Upper lobe of left lung (tissue), 6 donors: Measurements from ENCODE around the gene IL16. TPM values are rescaled to one million over a fixed set of nuclear protein-coding genes. Genes with fewer than 3 reads are reported as not detected.

Source experiments
- ATAC-seq, 2 donors: fragments of 200-7000 bp; cut with Tn5 transposase; one replicate each; pipeline ENCODE4 v1.9.1; 2022; ENCODE audit warnings: mild to moderate bottlenecking in 2 of 2, moderate library complexity in 2 of 2; ENCODE audit not compliant: low FRiP score in 2 of 2
- DNase-seq, 2 donors: peaks; one replicate each; pipeline ENCODE4 v3.0.0-alpha.2; 2019 to 2020
- H3K27ac ChIP-seq, 4 donors: fragments of 200-600 bp; sonication (generic); one replicate each; pipeline ENCODE4 v1.5.1; 2016 to 2019
- H3K27me3 ChIP-seq, 4 donors: fragments of 200-600 bp; sonication (generic); one replicate each; pipeline ENCODE4 v1.5.1; 2017 to 2019
- H3K36me3 ChIP-seq, 4 donors: fragments of 200-600 bp; sonication (generic); one replicate each; pipeline ENCODE4 v1.5.1; 2016 to 2019
- H3K4me1 ChIP-seq, 4 donors: fragments of 200-600 bp; sonication (generic); one replicate each; pipeline ENCODE4 v1.5.1; 2018 to 2019
- H3K4me3 ChIP-seq, 4 donors: fragments of 200-600 bp; sonication (generic); one replicate each; pipeline ENCODE4 v1.5.1; 2017 to 2019; ENCODE audit warnings: mild to moderate bottlenecking in 2 of 4, moderate library complexity in 1 of 4
- H3K9me3 ChIP-seq, 4 donors: fragments of 200-600 bp; sonication (generic); one replicate each; pipeline ENCODE4 v1.5.1; 2018 to 2019
- EP300 ChIP-seq, 4 donors: sonication (generic); formaldehyde crosslinking; IDR thresholded peaks; one replicate each; pipeline ENCODE4 v1.5.1; 2017; ENCODE audit warnings: antibody characterized with exemption in 4 of 4, control low read depth in 2 of 4
- POLR2A ChIP-seq, 4 donors: fragments of 450-650 bp; IDR thresholded peaks; one replicate each; pipeline ENCODE4 v1.5.1; 2016 to 2017; ENCODE audit warnings: antibody characterized with exemption in 4 of 4, mild to moderate bottlenecking in 2 of 4
- POLR2AphosphoS5 ChIP-seq, 2 donors: sonication (generic); formaldehyde crosslinking; IDR thresholded peaks; one replicate each; pipeline ENCODE4 v1.5.1; 2017; ENCODE audit warnings: antibody characterized with exemption in 2 of 2
- WGBS, 2 donors: methylation state at CpG; one replicate each; pipeline ENCODE4 v1.1.5; 2017 to 2018; 5-methylcytosine and 5-hydroxymethylcytosine counted together
- total RNA-seq, 6 donors: library from RNA; depleted of rRNA in 4 of 6; stranded (reverse); fragments of >200 nt in 4 of 6; gene quantifications; one replicate each; pipeline versions ENCODE4 v1.1.0 to v1.2.1, GENCODE V29; 2016 to 2021
- TF ChIP-seq, protein P1 (sequence below), 6 experiments: fragments of 450-650 bp in 4 of 6; fragments of 200-600 bp in 2 of 6; sonication (generic) in 2 of 6; IDR thresholded peaks; one replicate each; pipeline ENCODE4 v1.5.1; 2016 to 2019; ENCODE audit warnings: antibody characterized with exemption in 6 of 6
- donor health status: DM: no; HTN: no; CAD: no; lungs with moderate emphysema.
- donor health status: DM: no; HTN: yes; CAD: no; lungs with severe emphysema.

IL16 gene
- total RNA-seq, 6 donors from 2014 or later: 18.9 to 102 (median 31.8) TPM

DNA sequence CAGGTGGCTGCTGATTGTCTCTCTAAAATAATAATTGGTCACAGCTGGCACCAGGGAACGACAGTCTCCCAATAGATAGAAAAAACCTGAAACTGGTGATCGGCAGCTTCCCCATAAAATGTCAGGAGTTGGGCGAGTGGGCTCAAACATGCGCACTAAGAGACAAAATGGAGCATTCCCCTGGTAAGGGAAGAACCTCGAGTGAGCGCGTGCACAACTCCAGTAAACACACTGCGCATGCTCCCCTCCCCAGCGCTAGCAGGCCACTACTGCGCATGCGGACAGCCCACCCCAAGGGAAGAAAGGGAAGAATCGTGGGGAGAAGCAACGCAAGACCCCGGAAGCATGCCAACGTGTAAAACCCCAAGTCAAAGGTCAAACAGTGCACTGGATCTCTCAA is 134.9 kb downstream of the IL16 start:
- Histone ChIP-seq H3K9me3 (no peaks in the 10 kb centered on the region), H3K27me3 (no peaks in the 10 kb centered on the region), H3K27ac (no peak overlapping the region), H3K36me3 (no peaks in the 10 kb centered on the region), H3K4me3 (no peak overlapping the region), H3K4me1 (no peaks in the 10 kb centered on the region)
- 87 to 90% methylated on average over 15 of the region's 15 CpGs for WGBS, 2 donors
- DNase-seq: no peak
- TF ChIP-seq EP300 (IDR thresholded peaks at IDR 0.05): no peak
- TF ChIP-seq POLR2A (IDR thresholded peaks at IDR 0.05): no peak
- TF ChIP-seq, protein P1, sequence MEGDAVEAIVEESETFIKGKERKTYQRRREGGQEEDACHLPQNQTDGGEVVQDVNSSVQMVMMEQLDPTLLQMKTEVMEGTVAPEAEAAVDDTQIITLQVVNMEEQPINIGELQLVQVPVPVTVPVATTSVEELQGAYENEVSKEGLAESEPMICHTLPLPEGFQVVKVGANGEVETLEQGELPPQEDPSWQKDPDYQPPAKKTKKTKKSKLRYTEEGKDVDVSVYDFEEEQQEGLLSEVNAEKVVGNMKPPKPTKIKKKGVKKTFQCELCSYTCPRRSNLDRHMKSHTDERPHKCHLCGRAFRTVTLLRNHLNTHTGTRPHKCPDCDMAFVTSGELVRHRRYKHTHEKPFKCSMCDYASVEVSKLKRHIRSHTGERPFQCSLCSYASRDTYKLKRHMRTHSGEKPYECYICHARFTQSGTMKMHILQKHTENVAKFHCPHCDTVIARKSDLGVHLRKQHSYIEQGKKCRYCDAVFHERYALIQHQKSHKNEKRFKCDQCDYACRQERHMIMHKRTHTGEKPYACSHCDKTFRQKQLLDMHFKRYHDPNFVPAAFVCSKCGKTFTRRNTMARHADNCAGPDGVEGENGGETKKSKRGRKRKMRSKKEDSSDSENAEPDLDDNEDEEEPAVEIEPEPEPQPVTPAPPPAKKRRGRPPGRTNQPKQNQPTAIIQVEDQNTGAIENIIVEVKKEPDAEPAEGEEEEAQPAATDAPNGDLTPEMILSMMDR (IDR thresholded peaks at IDR 0.05): no peak
- no peak for TF ChIP-seq POLR2AphosphoS5 (IDR thresholded peaks at IDR 0.05)
- ATAC-seq: no peak

GRCh38 chr15:81332326-81332725 is 135.6 kb downstream of the IL16 start:
- Histone ChIP-seq H3K4me1 (no peaks in the 10 kb centered on the region), H3K9me3 (no peaks in the 10 kb centered on the region), H3K27me3 (no peaks in the 10 kb centered on the region), H3K4me3 (no peak overlapping the region), H3K27ac (no peak overlapping the region), H3K36me3 (no peaks in the 10 kb centered on the region)
- no peak for ATAC-seq
- peak in 1 of 2 donors; percentile 68 for DNase-seq
- no peak for TF ChIP-seq POLR2A (IDR thresholded peaks at IDR 0.05)
- no peak for TF ChIP-seq EP300 (IDR thresholded peaks at IDR 0.05)
- TF ChIP-seq, protein P1 (IDR thresholded peaks at IDR 0.05): no peak
- 86 to 94% methylated on average over 9 to 12 of the region's 12 CpGs for WGBS, 2 donors

DNA sequence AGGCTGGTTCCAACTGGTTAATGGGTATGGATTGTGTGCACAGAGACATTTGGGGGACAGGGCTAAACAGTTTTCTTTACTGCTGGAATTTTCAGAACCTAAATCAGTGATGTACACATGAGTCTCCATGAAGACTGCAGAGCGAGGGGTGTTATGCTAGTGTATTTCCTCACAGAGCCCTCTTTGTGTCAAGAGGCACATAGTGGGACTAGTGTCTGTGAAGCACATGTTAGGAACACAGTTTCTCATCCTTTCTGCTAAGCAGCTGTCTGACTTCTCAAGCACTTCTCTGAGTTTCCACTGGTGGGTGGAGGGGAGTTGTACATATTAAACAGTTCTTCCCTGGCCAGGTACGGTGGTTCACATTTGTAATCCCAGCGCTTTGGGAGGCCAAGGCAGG is 136.7 kb downstream of the IL16 start:
- ATAC-seq (no peak), DNase-seq (no peak)
- Histone ChIP-seq H3K27me3 (no peaks in the 10 kb centered on the region), H3K4me1 (no peaks in the 10 kb centered on the region), H3K36me3 (no peaks in the 10 kb centered on the region), H3K27ac (no peak overlapping the region), H3K9me3 (no peaks in the 10 kb centered on the region), H3K4me3 (no peak overlapping the region)
- 91 to 96% methylated on average over 3 of the region's 3 CpGs for WGBS, 2 donors
- TF ChIP-seq POLR2AphosphoS5 (IDR thresholded peaks at IDR 0.05) (no peak), EP300 (IDR thresholded peaks at IDR 0.05) (no peak), POLR2A (IDR thresholded peaks at IDR 0.05) (no peak)
- TF ChIP-seq, protein P1 (IDR thresholded peaks at IDR 0.05): no peak

DNA sequence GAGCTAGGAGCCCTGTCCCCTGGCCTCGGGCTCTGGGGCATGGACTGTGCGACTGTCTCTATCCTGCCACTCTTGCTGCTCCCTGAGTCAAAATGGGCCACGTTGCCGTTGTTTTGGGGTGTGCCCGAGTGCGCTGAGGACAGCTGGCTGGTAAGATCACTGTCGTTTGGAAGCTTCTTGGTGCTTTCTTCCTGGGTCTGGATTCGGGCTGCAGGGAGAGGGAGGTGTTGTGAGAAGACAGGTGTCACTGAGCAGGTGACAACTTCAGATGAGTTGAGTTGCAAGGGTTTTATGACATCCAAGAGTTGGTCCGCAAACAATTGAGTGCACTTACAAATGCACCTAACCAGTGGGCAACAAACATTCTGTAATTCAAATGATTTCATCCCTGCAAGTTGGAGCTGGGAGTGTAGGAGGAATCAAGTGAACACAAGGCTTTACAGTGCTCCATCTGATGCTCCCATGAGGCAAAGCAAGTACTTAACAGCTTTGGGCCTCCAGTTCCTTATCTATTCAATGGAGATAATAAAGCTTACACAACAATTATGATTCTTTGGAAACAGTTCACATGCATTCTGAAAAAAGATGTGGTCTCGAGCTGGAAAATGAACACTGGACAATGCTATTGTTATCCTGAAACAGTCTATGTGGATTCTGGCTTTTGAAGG is 138.2 kb downstream of the IL16 start:
- DNase-seq (no peak), ATAC-seq (no peak)
- TF ChIP-seq POLR2AphosphoS5 (IDR thresholded peaks at IDR 0.05) (no peak), POLR2A (IDR thresholded peaks at IDR 0.05) (no peak), EP300 (IDR thresholded peaks at IDR 0.05) (no peak)
- TF ChIP-seq, protein P1 (IDR thresholded peaks at IDR 0.05): no peak
- WGBS, 2 donors: 93 to 94% methylated on average over 8 to 10 of the region's 10 CpGs
- H3K27ac ChIP-seq: no peak overlapping the region
- no peaks in the 10 kb centered on the region for H3K9me3 ChIP-seq
- H3K36me3 ChIP-seq: no peaks in the 10 kb centered on the region
- H3K4me3 ChIP-seq: no peak overlapping the region
- no peaks in the 10 kb centered on the region for H3K4me1 ChIP-seq
- no peaks in the 10 kb centered on the region for H3K27me3 ChIP-seq

DNA sequence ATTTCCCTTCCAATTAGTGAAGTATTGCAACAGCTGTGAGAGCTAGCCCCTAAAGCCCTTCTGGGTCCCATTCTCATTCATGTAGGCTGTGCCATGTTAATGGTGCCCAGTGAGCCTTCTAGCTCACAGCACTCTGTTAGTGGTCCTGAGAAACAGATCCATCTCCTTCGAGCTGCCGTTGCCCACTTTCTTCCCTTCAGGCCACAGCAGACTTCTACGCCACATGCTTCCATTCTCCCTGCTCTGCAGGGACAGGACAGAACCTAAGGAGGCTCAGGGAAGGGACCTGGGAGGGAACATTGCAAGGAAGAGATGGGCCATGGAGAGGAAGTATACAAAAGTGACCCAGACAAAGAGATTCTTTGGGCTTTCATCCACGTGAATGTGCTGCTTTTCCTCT is 139.0 kb downstream of the IL16 start:
- Histone ChIP-seq H3K36me3 (no peaks in the 10 kb centered on the region), H3K27ac (no peak overlapping the region), H3K9me3 (no peaks in the 10 kb centered on the region), H3K4me3 (no peak overlapping the region), H3K4me1 (no peaks in the 10 kb centered on the region), H3K27me3 (no peaks in the 10 kb centered on the region)
- WGBS, 2 donors: 91 to 93% methylated on average over 4 of the region's 4 CpGs
- no peak for DNase-seq
- TF ChIP-seq POLR2AphosphoS5 (IDR thresholded peaks at IDR 0.05) (no peak), POLR2A (IDR thresholded peaks at IDR 0.05) (no peak), EP300 (IDR thresholded peaks at IDR 0.05) (no peak)
- TF ChIP-seq, protein P1 (IDR thresholded peaks at IDR 0.05): no peak
- ATAC-seq: no peak
